Endodermal cell (in vitro differentiated cells): Measurements from ENCODE around the gene PLEKHA6. TPM values are rescaled to one million over a fixed set of nuclear protein-coding genes. Genes with fewer than 3 reads are reported as not detected.

Experiments
- DNase-seq: peaks from one replicate; pipeline ENCODE4 v3.0.0-alpha.2; 2017
- H3K27ac ChIP-seq: 2 replicates; pipeline ENCODE4 v1.5.1; 2013; ENCODE audit warnings: mild to moderate bottlenecking, low read depth, low read length, moderate library complexity
- H3K27me3 ChIP-seq: 2 replicates; pipeline ENCODE4 v1.6.1; 2013; ENCODE audit warnings: mild to moderate bottlenecking, low read length, moderate library complexity; ENCODE audit not compliant: insufficient read depth, control insufficient read depth, poor library complexity, severe bottlenecking
- H3K36me3 ChIP-seq: 2 replicates; pipeline ENCODE4 v1.7.0; 2013; ENCODE audit warnings: mild to moderate bottlenecking, low read length, moderate library complexity; ENCODE audit not compliant: control insufficient read depth, insufficient read depth
- H3K4me1 ChIP-seq: one replicate; pipeline ENCODE4 v1.7.0; 2013; ENCODE audit warnings: low read length; ENCODE audit not compliant: control insufficient read depth, insufficient read depth
- H3K4me3 ChIP-seq: 2 replicates; pipeline ENCODE4 v1.5.1; 2013; ENCODE audit warnings: mild to moderate bottlenecking, low read length, moderate library complexity
- H3K9ac ChIP-seq: 2 replicates; pipeline ENCODE4 v1.6.1; 2013; ENCODE audit warnings: mild to moderate bottlenecking, low read length, moderate library complexity; ENCODE audit not compliant: poor library complexity, severe bottlenecking; ENCODE audit errors: extremely low read depth
- H3K9me3 ChIP-seq: 2 replicates; pipeline ENCODE4 v1.6.1; 2013; ENCODE audit warnings: mild to moderate bottlenecking, low read length, moderate library complexity; ENCODE audit not compliant: control insufficient read depth
- H3K27ac Mint-ChIP-seq: 2 replicates; pipeline ENCODE4 v1.8.0; 2020; ENCODE audit warnings: mixed read lengths
- H3K27me3 Mint-ChIP-seq: 2 replicates; pipeline ENCODE4 v1.8.0; 2021; ENCODE audit warnings: mild to moderate bottlenecking, mixed read lengths; ENCODE audit not compliant: insufficient read depth
- H3K36me3 Mint-ChIP-seq: 2 replicates; pipeline ENCODE4 v1.8.0; 2020; ENCODE audit warnings: low read depth, mixed read lengths
- H3K4me1 Mint-ChIP-seq: 2 replicates; pipeline ENCODE4 v1.8.0; 2020; ENCODE audit warnings: mixed read lengths
- H3K4me3 Mint-ChIP-seq: 2 replicates; pipeline ENCODE4 v1.8.0; 2020; ENCODE audit warnings: mild to moderate bottlenecking, moderate library complexity, mixed read lengths
- H3K9me3 Mint-ChIP-seq: 2 replicates; pipeline ENCODE4 v1.8.0; 2020; ENCODE audit warnings: mild to moderate bottlenecking, mixed read lengths
- CTCF ChIP-seq: fragments of 200-600 bp; sonication (generic); conservative IDR thresholded peaks from 2 replicates; pipeline ENCODE4 v1.5.0; 2021; ENCODE audit warnings: antibody characterized with exemption, mild to moderate bottlenecking
- WGBS, 2 experiments: methylation state at CpG; one replicate each; pipeline versions ENCODE4 v1.1.5 to v1.1.7; 2013; ENCODE audit warnings: missing lambda C conversion rate in 2 of 2, mixed read lengths in 1 of 2; ENCODE audit not compliant: insufficient coverage in 1 of 2, insufficient read length in 1 of 2; 5-methylcytosine and 5-hydroxymethylcytosine counted together
- total RNA-seq, 2 donors: library from RNA; stranded (reverse); fragmentation: NEBNext Ultra II Directional in 1 of 2; extraction: Animal tissue kit (Norgen Biotek cat#: 25700) in 1 of 2; gene quantifications; 2 replicates in 1 of 2; 3 replicates in 1 of 2; pipeline ENCODE4 v1.2.1, GENCODE V29; 2021

Gene PLEKHA6
- total RNA-seq, 2 donors from 2014 or later, result 37.0 to 43.3 TPM

GRCh38 chr1:204180133-204180532 is 179.6 kb downstream of the PLEKHA6 start:
- Histone ChIP-seq H3K9me3 (peaks cover 9% of the 10 kb centered on the region), H3K36me3 (no peaks in the 10 kb centered on the region), H3K4me1 (no peaks in the 10 kb centered on the region), H3K27ac (no peak overlapping the region), H3K4me3 (no peak overlapping the region), H3K9ac (no peak overlapping the region), H3K27me3 (peaks cover 40% of the 10 kb centered on the region)
- H3K27ac Mint-ChIP-seq, result no peak overlapping the region
- H3K27me3 Mint-ChIP-seq, result peaks cover 13% of the 10 kb centered on the region
- TF ChIP-seq CTCF, result no peak
- no peak for DNase-seq
- H3K9me3 Mint-ChIP-seq, result peaks cover 18% of the 10 kb centered on the region
- 64 to 80% methylated on average over 4 to 6 of the region's 6 CpGs for WGBS, 2 experiments
- H3K4me1 Mint-ChIP-seq, result no peaks in the 10 kb centered on the region
- no peak overlapping the region for H3K4me3 Mint-ChIP-seq
- no peaks in the 10 kb centered on the region for H3K36me3 Mint-ChIP-seq

GRCh38 chr1:204178487-204179281 is 181.0 kb downstream of the PLEKHA6 start:
- no peak overlapping the region for H3K27ac ChIP-seq
- WGBS, 2 experiments, result 81 to 88% methylated on average over 6 to 7 of the region's 7 CpGs

GRCh38 chr1:204177133-204177532 is 182.6 kb downstream of the PLEKHA6 start:
- no peak overlapping the region for H3K27ac ChIP-seq
- DNase-seq, result no peak
- Mint-ChIP-seq H3K27me3 (peaks cover 22% of the 10 kb centered on the region), H3K4me1 (no peaks in the 10 kb centered on the region), H3K4me3 (no peak overlapping the region), H3K9me3 (peaks cover 27% of the 10 kb centered on the region), H3K27ac (no peak overlapping the region), H3K36me3 (no peaks in the 10 kb centered on the region)
- WGBS, 2 experiments, result 71 to 83% methylated on average over 4 of the region's 4 CpGs
- no peak overlapping the region for H3K9ac ChIP-seq
- H3K36me3 ChIP-seq, result no peaks in the 10 kb centered on the region
- no peaks in the 10 kb centered on the region for H3K4me1 ChIP-seq
- H3K4me3 ChIP-seq, result no peak overlapping the region
- TF ChIP-seq CTCF, result no peak
- peaks cover 44% of the 10 kb centered on the region for H3K27me3 ChIP-seq
- peaks cover 9% of the 10 kb centered on the region for H3K9me3 ChIP-seq

More at GRCh38 chr1:204178487-204179281, 181.0 kb downstream of the PLEKHA6 start:
- Mint-ChIP-seq H3K9me3 (peaks cover 18% of the 10 kb centered on the region), H3K36me3 (no peaks in the 10 kb centered on the region), H3K27ac (no peak overlapping the region), H3K4me3 (no peak overlapping the region), H3K4me1 (no peaks in the 10 kb centered on the region), H3K27me3 (peaks cover 16% of the 10 kb centered on the region)
- no peak for DNase-seq
- Histone ChIP-seq H3K4me1 (no peaks in the 10 kb centered on the region), H3K4me3 (no peak overlapping the region), H3K9me3 (peaks cover 9% of the 10 kb centered on the region), H3K9ac (no peak overlapping the region), H3K27me3 (peaks cover 47% of the 10 kb centered on the region), H3K36me3 (no peaks in the 10 kb centered on the region)
- TF ChIP-seq CTCF, result no peak
